Breast epithelium (tissue), 3 donors: ENCODE results near the gene INPP5K.

Experiments used
- CTCF ChIP-seq, 3 donors: fragments of 450-650 bp; IDR thresholded peaks; one replicate each; pipeline ENCODE4 v1.5.1; 2016 to 2017; ENCODE audit warnings: antibody characterized with exemption in 3 of 3, mild to moderate bottlenecking in 3 of 3, moderate library complexity in 3 of 3
- POLR2A ChIP-seq: fragments of 450-650 bp; IDR thresholded peaks from one replicate; pipeline ENCODE4 v1.6.1; 2016; ENCODE audit warnings: antibody characterized with exemption, mild to moderate bottlenecking, moderate library complexity

GRCh38 chr17:1512351-1512750, 4.1 kb downstream of the INPP5K start:
- TF ChIP-seq CTCF (IDR thresholded peaks at IDR 0.05) (no peak), POLR2A (no peak)
